Endothelial cell of umbilical vein (primary cell): ENCODE results near the gene FARP2. TPM values are rescaled to one million over a fixed set of nuclear protein-coding genes. Genes with fewer than 3 reads are reported as not detected.

Experiments
- BruUV-seq: library from RNA; stranded (reverse); fragments of 400-500 nt; replicated peaks from 2 replicates; lab custom pipeline; 2021; lab: Mats Ljungman, UMichigan
- CTCF ChIA-PET: fragments of 300-600, 350-600 bp; sonication (Branson Sonifier 250); formaldehyde crosslinking; loops from one replicate; lab custom pipeline; 2021; ENCODE audit warnings: antibody characterized with exemption, inconsistent platforms; lab: Charles Lee
- POLR2A ChIA-PET: fragments of 300-600, 350-600 bp; sonication (Branson Sonifier 250); formaldehyde crosslinking; loops from one replicate; lab custom pipeline; 2021; ENCODE audit warnings: antibody characterized with exemption, inconsistent platforms; lab: Charles Lee
- DNase-seq: peaks from one replicate; pipeline ENCODE4 v3.0.0-alpha.2; 2011; ENCODE audit warnings: low read depth, low spot score
- FAIRE-seq: peaks from 2 replicates; lab custom pipeline; 2011; peaks lifted over from hg19 to GRCh38; lab: Jason Lieb, UNC
- H2AFZ ChIP-seq: 2 replicates; pipeline ENCODE4 v1.6.0; 2012; ENCODE audit warnings: low read depth, low read length, control low read depth, inconsistent platforms
- H3K27ac ChIP-seq: 2 replicates; pipeline ENCODE4 v1.5.1; 2011; ENCODE audit warnings: low read depth, mild to moderate bottlenecking, control low read depth, low read length, moderate library complexity; ENCODE audit not compliant: insufficient read depth
- H3K27me3 ChIP-seq, 2 experiments: 2 replicates each; pipeline versions ENCODE4 v1.6.0 to v1.6.1; 2011; ENCODE audit warnings: low read length in 2 of 2, mixed read lengths in 1 of 2; ENCODE audit not compliant: control insufficient read depth in 2 of 2, insufficient read depth in 2 of 2
- H3K36me3 ChIP-seq, 2 experiments: 2 replicates in 1 of 2; 3 replicates in 1 of 2; pipeline ENCODE4 v1.5.1; 2011; ENCODE audit warnings: low read length in 2 of 2, mild to moderate bottlenecking in 1 of 2, moderate library complexity in 1 of 2; ENCODE audit not compliant: control insufficient read depth in 2 of 2, insufficient read depth in 2 of 2; ENCODE audit errors: extremely low read depth in 1 of 2
- H3K4me1 ChIP-seq: 3 replicates; pipeline ENCODE4 v1.5.1; 2011; ENCODE audit warnings: mild to moderate bottlenecking, low read length; ENCODE audit not compliant: control insufficient read depth, insufficient read depth; ENCODE audit errors: extremely low read depth
- H3K4me2 ChIP-seq: 2 replicates; pipeline ENCODE4 v1.6.1; 2011; ENCODE audit warnings: low read length, control low read depth, mixed read lengths; ENCODE audit not compliant: insufficient read depth
- H3K4me3 ChIP-seq, 3 experiments: fragments of 200-600 bp in 1 of 3; sonication (generic), shearing (Covaris generic) in 1 of 3; replicated peaks in 1 of 3; 2 replicates each; pipeline ENCODE4 v1.5.1; 2011 to 2016; ENCODE audit warnings: control low read depth in 3 of 3, low read length in 3 of 3, mild to moderate bottlenecking in 2 of 3, inconsistent platforms in 1 of 3, low read depth in 1 of 3, moderate library complexity in 1 of 3; ENCODE audit not compliant: insufficient read depth in 1 of 3
- H3K79me2 ChIP-seq: 2 replicates; pipeline ENCODE4 v1.6.0; 2012; ENCODE audit warnings: low read length, inconsistent platforms; ENCODE audit not compliant: control insufficient read depth, insufficient read depth
- H3K9ac ChIP-seq: replicated peaks from 2 replicates; pipeline ENCODE3; 2011; ENCODE audit warnings: low read length, control low read depth; ENCODE audit not compliant: insufficient read depth; ENCODE audit errors: extremely low read depth
- H3K9me1 ChIP-seq: replicated peaks from 3 replicates; pipeline ENCODE4 v1.6.0; 2011; ENCODE audit warnings: mild to moderate bottlenecking, low read length; ENCODE audit not compliant: control insufficient read depth, insufficient read depth; ENCODE audit errors: extremely low read depth
- H3K9me3 ChIP-seq: replicated peaks from 2 replicates; pipeline ENCODE4 v1.5.1; 2012; ENCODE audit warnings: low read length, inconsistent platforms; ENCODE audit not compliant: control insufficient read depth, insufficient read depth
- H4K20me1 ChIP-seq: replicated peaks from 2 replicates; pipeline ENCODE3; 2011; ENCODE audit warnings: mild to moderate bottlenecking, low read length; ENCODE audit not compliant: control insufficient read depth, insufficient read depth; ENCODE audit errors: extremely low read depth
- CTCF ChIP-seq, 2 donors: IDR thresholded peaks; 1 replicate in 1 of 2; 2 replicates in 1 of 2; pipeline ENCODE4 v1.5.1; 2011; ENCODE audit warnings: low read length in 2 of 2, mild to moderate bottlenecking in 2 of 2, moderate library complexity in 2 of 2, control low read depth in 1 of 2, inconsistent platforms in 1 of 2, low read depth in 1 of 2; ENCODE audit not compliant: insufficient read depth in 1 of 2; ENCODE audit errors: extremely low read depth in 1 of 2
- FOS ChIP-seq: IDR thresholded peaks from 2 replicates; pipeline ENCODE4 v1.6.1; 2011; ENCODE audit warnings: mild to moderate bottlenecking, low read length, moderate library complexity, borderline replicate concordance; ENCODE audit not compliant: insufficient read depth
- GATA2 ChIP-seq: IDR thresholded peaks from 2 replicates; pipeline ENCODE4 v1.7.0; 2011; ENCODE audit warnings: low read depth, mild to moderate bottlenecking, moderate library complexity, mixed read lengths, low read length; ENCODE audit not compliant: insufficient read length, insufficient read depth
- JUN ChIP-seq: IDR thresholded peaks from 2 replicates; pipeline ENCODE4 v1.6.1; 2011; ENCODE audit warnings: borderline replicate concordance, low read depth; ENCODE audit not compliant: insufficient read length, insufficient read depth
- MAX ChIP-seq: IDR thresholded peaks from 2 replicates; pipeline ENCODE4 v1.6.1; 2011; ENCODE audit not compliant: insufficient read depth, insufficient read length
- MYC ChIP-seq: IDR thresholded peaks from one replicate; pipeline ENCODE4 v1.6.1; 2011; ENCODE audit warnings: mild to moderate bottlenecking, low read depth, low read length
- POLR2A ChIP-seq: IDR thresholded peaks from 2 replicates; pipeline ENCODE4 v1.6.1; 2012; ENCODE audit warnings: low read depth, mild to moderate bottlenecking, control low read depth, low read length
- POLR2AphosphoS5 ChIP-seq: IDR thresholded peaks from 2 replicates; pipeline ENCODE4 v1.6.1; 2012; ENCODE audit warnings: low read depth, mild to moderate bottlenecking, control low read depth, low read length, moderate library complexity; ENCODE audit not compliant: insufficient read depth
- dilution Hi-C: fragments of 300-500 bp; cut with MboI; formaldehyde crosslinking; loops from one replicate; pipeline ENCODE4 v1.15.0; 2019; ENCODE audit warnings: low sequenced_read_pairs; ENCODE audit not compliant: extremely low pct_ligation_motif_present
- intact Hi-C: fragments of 100-400 bp; cut with micrococcal nuclease; formaldehyde crosslinking; loops from one replicate; pipeline ENCODE4 v1.10.0; 2022
- polyA plus RNA-seq, 4 experiments: library from polyadenylated mRNA; depleted of rRNA in 3 of 4; stranded (reverse) in 3 of 4; unstranded in 1 of 4; fragments of >200 nt; gene quantifications; 2 replicates each; pipeline versions ENCODE4 v1.2.1 to v1.2.3, GENCODE V29; 2011 to 2012; ENCODE audit warnings: missing spikeins in 1 of 4
- total RNA-seq: library from RNA; stranded (reverse); gene quantifications from 2 replicates; pipeline ENCODE4 v1.2.3, GENCODE V29; 2021

Gene FARP2
- total and polyA plus RNA-seq, 2 donors (not counting 3 experiments of a cell fraction or from before 2014, with no cell fraction given) = 15.3 to 45.3 TPM

GRCh38 chr2:241309684-241310117 lies 46.4 kb upstream of the FARP2 start:
- no peak overlapping the region for H3K27ac ChIP-seq
- ChIA-PET CTCF (no interaction called here), POLR2A (no interaction called here)
- peaks cover 99% of the 10 kb centered on the region for H3K79me2 ChIP-seq
- no peak overlapping the region for H3K4me2 ChIP-seq
- H4K20me1 ChIP-seq = peaks cover 2% of the 10 kb centered on the region
- intact Hi-C loops (loop anchor here (10.0 kb wide), 2 partner anchors 455 to 1935 kb away; no protein-coding TSS in a partner anchor), dilution Hi-C loops (no loop called here)
- no peak for FAIRE-seq
- no peak for DNase-seq
- no TSS peak for BruUV-seq
- H3K9me3 ChIP-seq = no peaks in the 10 kb centered on the region
- H3K9me1 ChIP-seq = no peaks in the 10 kb centered on the region
- H3K9ac ChIP-seq = no peak overlapping the region
- peaks cover 0 to 4% of the 10 kb centered on the region in 2 experiments for H3K36me3 ChIP-seq
- peaks cover 8% of the 10 kb centered on the region for H3K4me1 ChIP-seq
- TF ChIP-seq MYC (no peak), FOS (peak; percentile 11)
- H3K4me3 ChIP-seq = no peak overlapping the region
- H3K27me3 ChIP-seq = no peaks in the 10 kb centered on the region
- H2AFZ ChIP-seq = no peak overlapping the region

DNA sequence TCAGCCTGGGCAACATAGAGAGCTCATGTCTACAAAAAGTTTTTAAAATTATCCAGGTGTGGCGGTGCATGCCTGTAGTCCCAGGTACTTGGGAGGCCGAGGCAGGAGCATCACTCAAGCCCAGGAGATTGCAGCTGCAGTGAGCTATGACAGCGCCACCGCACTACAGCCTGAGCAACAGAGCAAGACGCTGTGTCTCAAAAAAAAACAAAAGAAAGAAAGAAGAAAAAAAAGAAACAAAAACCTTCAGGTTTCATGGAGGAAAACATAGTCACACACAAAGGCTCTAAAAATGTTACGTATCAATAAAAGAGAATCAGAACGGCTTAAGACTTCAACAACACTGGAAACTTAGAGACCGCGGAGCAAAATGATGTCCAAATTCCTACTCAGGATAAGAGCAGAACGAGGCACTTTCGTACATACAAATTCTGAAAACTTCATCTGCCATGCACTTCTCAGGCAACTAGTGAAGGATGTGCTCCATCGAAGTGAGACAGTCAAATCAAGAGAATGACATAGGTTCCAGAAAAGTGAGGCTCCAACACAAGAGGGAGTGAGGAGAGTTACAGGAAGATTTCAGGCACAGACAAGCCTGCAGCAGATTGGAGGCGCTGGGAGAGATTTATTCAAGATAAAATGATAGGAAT lies 45.0 kb upstream of the FARP2 start:
- peaks cover 8% of the 10 kb centered on the region for H3K4me1 ChIP-seq
- no peak overlapping the region for H2AFZ ChIP-seq
- H3K4me3 ChIP-seq = no peak overlapping the region
- intact Hi-C loops (loop anchor here (10.0 kb wide), 1 partner anchor 456 kb away; no protein-coding TSS in a partner anchor), dilution Hi-C loops (no loop called here)
- no peaks in the 10 kb centered on the region for H4K20me1 ChIP-seq
- no peaks in the 10 kb centered on the region for H3K9me3 ChIP-seq
- H3K9ac ChIP-seq = no peak overlapping the region
- no TSS peak for BruUV-seq
- H3K79me2 ChIP-seq = peaks cover 88% of the 10 kb centered on the region
- no peak for DNase-seq
- ChIA-PET CTCF (no interaction called here), POLR2A (no interaction called here)
- H3K9me1 ChIP-seq = no peaks in the 10 kb centered on the region
- H3K27me3 ChIP-seq = no peaks in the 10 kb centered on the region
- FAIRE-seq = no peak
- no peak overlapping the region for H3K27ac ChIP-seq
- TF ChIP-seq MYC (no peak), CTCF (IDR thresholded peaks at IDR 0.05; ENCODE audit: extremely low read depth in 1 of 2, insufficient read depth in 1 of 2, low read depth in 1 of 2, low read length in 2 of 2) (no peak), POLR2A (no peak), MAX (no peak), GATA2 (no peak), POLR2AphosphoS5 (no peak), JUN (no peak), FOS (no peak)
- H3K4me2 ChIP-seq = no peak overlapping the region
- H3K36me3 ChIP-seq = peaks cover 0 to 4% of the 10 kb centered on the region in 2 experiments
